Activated CD4-positive, alpha-beta T cell treated with anti-CD3 and anti-CD28 coated beads, Interleukin-2, amount 50 U/mL, for 1 hour (primary cell): ENCODE data around the gene SH3BP4.

ENCODE experiments used
- DNase-seq: peaks from one replicate; pipeline ENCODE4 v3.0.0-alpha.2; 2020

The SH3BP4 gene

GRCh38 chr2:234949762-234950434 lies 1.9 kb upstream of the SH3BP4 start:
- no peak for DNase-seq

GRCh38 chr2:234950435-234950729 lies 1.4 kb upstream of the SH3BP4 start:
- DNase-seq = no peak

- DNase-seq = no peak
These were observed 820 bp upstream of the SH3BP4 start for GRCh38 chr2:234950730-234951663.

GRCh38 chr2:234952270-234953115 lies 676 bp downstream of the SH3BP4 start:
- DNase-seq = no peak

- DNase-seq = no peak
These were observed 1.6 kb downstream of the SH3BP4 start for GRCh38 chr2:234953116-234954031.

GRCh38 chr2:234954551-234954992 lies 2.8 kb downstream of the SH3BP4 start:
- DNase-seq = no peak

GRCh38 chr2:234955091-234955591 lies 3.3 kb downstream of the SH3BP4 start:
- no peak for DNase-seq

GRCh38 chr2:234955971-234956509 lies 4.2 kb downstream of the SH3BP4 start:
- DNase-seq = no peak

GRCh38 chr2:234957834-234958135 lies 6.0 kb downstream of the SH3BP4 start:
- no peak for DNase-seq

- DNase-seq = no peak
These were observed 6.5 kb downstream of the SH3BP4 start for GRCh38 chr2:234958311-234958710.

GRCh38 chr2:234958746-234959395 lies 7.1 kb downstream of the SH3BP4 start:
- no peak for DNase-seq

- no peak for DNase-seq
These were observed 8.6 kb downstream of the SH3BP4 start for GRCh38 chr2:234960175-234961088.

GRCh38 chr2:234961784-234962183 lies 10.0 kb downstream of the SH3BP4 start:
- no peak for DNase-seq

GRCh38 chr2:234963773-234964615 lies 12.2 kb downstream of the SH3BP4 start:
- no peak for DNase-seq

GRCh38 chr2:234964631-234965461 lies 13.0 kb downstream of the SH3BP4 start:
- no peak for DNase-seq

GRCh38 chr2:234966340-234966739 lies 14.5 kb downstream of the SH3BP4 start:
- DNase-seq = no peak

- no peak for DNase-seq
These were observed 15.5 kb downstream of the SH3BP4 start for GRCh38 chr2:234967201-234967869.

- DNase-seq = no peak
These were observed 16.0 kb downstream of the SH3BP4 start for GRCh38 chr2:234967870-234968208.
